HG03439 (cell line): ENCODE data around the gene SOCS3.

Experiments used
- ATAC-seq: cut with Tn5 transposase; IDR thresholded peaks from one replicate; pipeline ENCODE4 v1.9.1; 2021; ENCODE audit warnings: mild to moderate bottlenecking, moderate library complexity; ENCODE audit not compliant: unreplicated experiment

SOCS3 gene, protein sequence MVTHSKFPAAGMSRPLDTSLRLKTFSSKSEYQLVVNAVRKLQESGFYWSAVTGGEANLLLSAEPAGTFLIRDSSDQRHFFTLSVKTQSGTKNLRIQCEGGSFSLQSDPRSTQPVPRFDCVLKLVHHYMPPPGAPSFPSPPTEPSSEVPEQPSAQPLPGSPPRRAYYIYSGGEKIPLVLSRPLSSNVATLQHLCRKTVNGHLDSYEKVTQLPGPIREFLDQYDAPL

DNA sequence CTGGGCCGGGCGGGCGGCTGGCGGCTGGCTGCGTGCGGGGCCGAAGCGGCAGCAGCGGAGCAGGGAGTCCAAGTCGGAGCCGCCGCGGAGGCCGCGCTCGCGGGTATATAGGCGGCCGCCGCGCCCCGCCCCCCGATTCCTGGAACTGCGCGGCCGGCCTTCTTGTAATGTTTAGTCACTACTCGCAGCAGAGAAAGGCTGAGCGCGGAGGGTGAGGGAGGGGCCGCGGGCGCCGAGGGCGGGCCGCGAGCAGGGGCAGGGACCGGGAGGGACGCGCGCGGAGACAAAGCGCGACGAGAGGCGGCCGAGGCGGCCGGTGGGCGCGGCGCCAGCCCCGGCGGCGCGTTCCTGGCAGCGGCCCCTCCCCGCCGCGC is at the start of gene SOCS3:
Gene SOCS3 (minus strand): TSS at position 81 of the 374 bp plus-strand sequence. CDS start 982 bp downstream, outside the sequence.
- ATAC-seq, result peak; percentile 47

DNA sequence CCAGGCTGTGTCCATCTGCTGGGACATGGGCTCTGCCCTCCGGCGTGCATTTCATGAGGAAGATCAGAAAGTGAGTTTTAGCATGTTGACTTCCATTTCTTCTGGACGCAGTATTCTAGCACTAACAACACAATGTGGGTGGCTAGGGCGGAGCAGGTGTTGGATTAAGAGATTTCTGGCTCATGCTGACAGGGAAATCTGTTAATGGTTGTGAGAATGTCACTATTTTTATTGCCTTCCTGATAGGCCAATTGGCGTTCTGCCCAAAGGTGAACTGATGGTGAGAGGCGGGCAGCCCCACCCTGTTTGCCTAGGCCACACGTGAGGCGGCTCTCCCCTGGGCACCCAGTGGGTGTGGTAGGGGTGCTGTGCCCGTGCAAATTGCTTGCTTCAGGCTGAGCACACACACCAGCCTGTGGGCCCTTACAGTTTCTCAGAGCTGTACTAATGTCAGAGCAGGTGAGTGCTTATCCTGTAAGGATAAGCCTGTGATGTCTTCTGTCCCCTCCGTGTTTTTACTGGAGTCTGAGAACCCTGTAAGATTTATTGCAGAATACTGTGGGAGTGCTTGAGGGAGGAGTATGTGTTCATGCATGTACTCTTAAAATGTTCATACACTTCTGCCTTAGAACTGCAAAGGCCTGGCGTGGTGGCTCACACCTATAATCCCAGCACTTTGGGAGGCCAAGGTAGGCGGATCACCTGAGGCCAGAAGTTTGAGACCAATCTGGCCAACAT is 49.5 kb upstream of the SOCS3 start:
- no peak for ATAC-seq

DNA sequence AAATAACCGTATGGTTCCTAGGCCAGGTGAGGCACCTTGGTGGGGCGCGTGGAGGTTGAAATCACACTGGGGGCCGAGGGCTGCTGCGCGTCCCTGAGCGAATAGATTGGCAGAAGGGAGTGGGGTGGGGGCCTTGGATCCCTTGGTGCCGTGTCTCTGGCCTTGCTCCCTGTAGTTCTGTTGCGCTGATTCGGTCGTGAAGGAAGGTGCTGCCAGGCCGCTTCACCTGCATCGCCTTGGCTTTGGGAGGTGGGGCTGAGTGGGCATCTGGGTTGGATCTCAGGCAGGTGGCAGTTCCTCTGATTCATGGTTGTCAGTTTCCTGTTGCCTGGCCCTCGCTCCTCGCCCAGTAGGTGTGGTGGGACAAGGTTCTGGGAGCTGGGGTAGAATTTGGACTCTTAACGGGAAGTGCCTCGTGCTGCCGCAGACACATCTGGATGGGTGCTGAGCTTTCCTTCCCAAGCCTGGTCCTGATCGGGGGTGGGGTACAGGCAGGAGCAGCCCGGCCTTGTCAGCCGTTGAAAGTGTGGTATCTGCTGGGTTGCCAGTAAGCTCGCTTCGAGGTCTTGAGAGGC is 48.7 kb upstream of the SOCS3 start:
- no peak for ATAC-seq

DNA sequence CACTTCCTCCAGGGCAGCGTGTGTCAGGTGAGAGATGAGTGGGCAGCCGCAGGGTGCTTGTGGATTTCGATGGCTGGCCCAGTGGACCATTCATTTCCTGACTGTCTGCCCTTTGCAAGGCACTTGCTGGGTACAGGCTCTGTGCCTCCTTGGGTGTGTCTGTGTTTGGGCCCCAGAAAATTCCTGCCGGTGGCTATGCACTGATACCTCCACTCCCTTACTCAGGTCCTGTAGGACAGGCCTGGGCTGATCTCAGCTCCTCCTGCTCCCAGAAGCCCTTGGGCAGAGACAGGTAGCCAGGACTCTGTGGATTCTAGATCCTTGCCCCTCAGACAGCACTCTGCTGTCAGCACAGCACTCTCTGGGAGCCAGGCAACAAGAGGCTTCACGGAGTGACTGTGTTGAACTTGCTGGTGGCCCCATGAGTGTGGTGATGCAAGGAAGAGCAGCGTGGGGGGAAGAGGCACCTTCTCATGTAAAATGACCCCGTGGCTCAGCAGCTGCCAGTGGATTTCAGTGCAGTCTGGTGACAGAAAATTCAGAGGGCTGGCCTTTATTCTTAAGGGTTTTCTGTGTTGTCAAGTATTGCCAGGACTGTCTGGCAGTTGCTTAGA is 47.6 kb upstream of the SOCS3 start:
- no peak for ATAC-seq

DNA sequence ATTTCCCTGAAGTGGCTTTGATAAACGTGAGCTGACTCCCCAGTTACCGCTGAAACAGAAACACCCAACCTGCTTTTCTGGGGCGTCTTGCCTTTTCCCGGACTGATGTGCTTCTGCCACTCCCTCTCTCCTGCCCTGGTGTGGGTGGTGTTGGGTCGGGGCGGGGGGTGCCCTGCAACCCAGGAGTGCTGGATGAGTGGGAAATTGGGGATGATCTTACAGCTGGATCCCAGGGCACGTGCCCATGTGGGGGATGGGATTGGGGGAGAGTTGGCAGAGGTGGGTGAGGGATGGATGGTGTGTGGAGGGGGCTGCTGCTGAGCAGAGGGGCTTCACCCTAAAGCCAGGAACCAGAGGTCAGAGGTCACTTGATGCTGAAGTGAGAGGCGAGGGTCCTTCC is 47.0 kb upstream of the SOCS3 start:
- no peak for ATAC-seq

DNA sequence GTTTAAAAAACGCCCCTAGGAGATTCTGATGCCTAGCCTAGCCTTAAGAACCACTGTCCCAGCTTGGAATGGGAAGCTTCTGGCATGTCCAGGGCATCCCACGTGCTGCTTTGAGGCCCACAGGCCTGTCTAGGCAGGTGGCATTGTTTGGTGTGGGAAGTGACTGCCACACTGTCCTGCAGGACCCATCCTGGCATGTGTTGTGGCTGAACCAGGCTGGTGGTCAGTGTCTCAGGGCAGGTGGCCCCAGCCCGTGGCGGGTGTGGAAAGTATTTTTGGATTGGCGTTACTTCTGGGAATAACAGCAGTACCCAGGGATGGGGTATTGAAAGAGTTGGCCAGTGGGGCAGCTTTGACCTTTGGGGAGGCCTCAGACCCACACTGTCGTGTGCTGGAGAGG is 46.5 kb upstream of the SOCS3 start:
- no peak for ATAC-seq

DNA sequence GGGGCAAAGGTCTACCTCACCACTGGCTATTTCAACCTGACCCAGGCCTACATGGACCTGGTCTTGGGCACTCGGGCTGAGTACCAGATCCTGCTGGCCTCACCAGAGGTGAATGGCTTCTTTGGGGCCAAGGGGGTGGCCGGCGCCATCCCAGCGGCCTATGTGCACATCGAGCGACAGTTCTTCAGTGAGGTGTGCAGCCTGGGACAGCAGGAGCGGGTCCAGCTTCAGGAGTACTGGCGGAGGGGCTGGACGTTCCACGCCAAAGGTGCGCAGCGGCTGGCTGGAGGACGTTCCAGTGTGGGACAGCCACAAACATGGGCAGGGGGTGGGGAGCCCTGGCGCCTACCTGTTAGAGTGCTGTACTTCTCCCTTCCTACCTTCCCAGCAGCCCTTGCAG is 43.9 kb upstream of the SOCS3 start:
- ATAC-seq, result no peak

DNA sequence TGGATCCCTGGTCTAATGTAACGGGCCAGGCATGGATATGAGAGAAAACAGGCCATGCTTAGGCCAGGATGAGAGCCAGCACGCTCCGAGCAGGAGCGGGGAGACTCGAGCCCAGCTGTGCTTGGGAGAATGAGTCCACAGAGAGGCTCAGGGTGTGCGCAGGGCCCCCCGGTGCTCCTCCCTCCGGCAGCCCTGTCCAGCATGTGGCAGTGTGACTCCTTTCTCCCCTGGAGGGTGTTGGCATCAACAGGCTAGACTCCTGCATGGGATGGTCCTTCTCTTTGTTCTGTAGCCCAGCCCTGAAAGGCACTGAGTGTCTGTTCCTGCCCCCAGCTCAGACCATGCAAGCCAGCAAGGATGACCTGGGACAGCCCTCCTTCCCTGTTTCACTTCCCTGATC is 42.0 kb upstream of the SOCS3 start:
- no peak for ATAC-seq

DNA sequence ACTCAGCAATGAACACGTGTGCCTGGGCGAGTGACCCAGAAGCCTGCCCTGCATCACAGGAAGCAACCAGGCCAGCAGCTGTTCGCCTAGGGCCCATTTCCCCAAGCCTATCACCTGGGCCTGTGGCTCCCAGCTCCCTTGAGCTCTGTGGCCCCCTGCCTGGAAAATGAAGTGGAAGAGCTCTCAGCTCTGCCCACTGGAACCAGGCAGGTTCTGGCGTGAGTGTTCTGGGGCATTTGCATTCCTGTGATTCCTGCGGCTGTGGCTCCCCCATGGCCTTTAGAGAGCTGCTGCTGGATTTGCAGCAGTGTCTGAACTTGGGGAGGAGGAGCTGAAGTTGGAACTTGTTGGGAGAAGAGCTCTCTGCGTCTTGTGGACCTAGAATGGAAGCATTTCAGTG is 41.4 kb upstream of the SOCS3 start:
- ATAC-seq, result no peak

DNA sequence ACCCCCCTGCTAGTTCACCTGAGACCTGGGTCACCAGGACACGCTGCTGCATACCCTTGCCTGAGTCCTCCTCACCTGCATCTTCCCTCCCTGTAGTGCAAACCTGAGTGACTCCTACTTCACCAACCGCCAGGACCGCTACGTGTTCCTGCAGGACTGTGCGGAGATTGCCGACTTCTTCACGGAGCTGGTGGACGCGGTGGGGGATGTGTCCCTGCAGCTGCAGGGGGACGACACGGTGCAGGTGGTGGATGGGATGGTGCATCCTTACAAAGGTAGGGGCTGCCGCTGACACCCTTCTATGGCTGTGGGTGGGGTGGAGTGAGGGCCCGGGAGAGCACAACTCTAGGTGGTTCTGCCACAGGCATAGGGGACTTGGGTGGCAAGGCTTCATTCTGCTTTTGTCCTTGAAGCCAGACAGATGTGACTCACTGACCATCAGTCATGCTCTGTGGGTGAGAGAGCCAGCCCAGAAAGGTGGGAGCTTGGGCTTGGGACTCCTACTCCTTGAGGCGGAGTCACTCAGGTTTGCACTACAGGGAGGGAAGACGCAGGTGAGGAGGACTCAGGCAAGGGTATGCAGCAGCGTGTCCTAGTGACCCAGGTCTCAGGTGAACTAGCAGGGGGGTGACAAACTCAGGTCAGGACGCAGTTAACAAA is 40.8 kb upstream of the SOCS3 start:
- no peak for ATAC-seq

DNA sequence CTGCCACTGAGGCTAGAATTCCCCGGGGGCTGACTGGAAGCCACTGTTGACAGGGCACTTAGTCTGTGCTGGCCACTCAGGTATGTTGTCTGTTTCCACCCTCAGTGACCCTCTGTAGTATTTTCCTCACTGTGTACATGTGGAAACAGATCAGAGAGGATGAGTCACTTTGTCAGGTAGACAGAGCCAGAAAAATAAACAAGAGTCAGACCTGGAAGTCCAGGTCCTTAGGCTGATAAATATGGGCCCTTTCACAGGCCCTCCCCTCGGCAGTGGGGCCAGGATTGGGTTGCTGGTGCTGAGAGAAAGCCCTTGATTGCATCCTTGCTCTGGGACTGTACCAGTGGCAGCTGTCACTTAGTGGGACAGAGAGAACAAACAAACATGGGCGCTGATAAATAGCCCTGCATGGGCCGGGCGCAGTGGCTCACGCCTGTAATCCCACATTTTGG is 39.8 kb upstream of the SOCS3 start:
- ATAC-seq, result no peak

DNA sequence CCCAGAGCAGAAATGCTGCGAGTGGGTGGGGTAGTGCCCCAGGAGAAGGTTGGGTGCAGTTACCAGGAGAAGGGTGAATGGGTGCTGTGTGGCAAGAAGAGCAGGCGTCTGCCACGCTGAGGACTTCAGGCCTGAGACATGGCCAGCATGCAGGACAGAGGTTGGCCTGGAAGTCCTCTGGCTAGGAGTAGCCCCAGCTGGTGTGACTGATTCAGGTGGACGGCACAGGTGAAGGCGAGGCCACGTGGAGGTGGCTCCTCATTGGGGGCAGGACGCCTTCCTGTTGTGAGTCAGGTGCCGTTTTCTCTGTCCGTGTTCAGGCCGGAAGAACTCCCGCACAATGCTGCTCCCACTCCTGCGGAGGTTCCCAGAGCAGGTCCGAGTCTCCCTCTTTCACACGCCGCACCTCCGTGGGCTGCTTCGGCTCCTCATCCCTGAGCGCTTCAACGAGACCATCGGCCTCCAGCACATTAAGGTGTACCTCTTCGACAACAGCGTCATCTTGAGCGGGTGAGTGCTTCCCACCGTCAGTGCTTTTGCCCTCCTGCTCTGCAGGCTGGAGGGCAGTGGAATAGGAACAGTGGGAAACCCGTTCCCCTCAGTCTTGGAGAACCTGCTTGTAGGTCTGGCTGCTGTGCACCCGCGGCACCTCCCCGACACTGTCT is 39.3 kb upstream of the SOCS3 start:
- ATAC-seq, result no peak

DNA sequence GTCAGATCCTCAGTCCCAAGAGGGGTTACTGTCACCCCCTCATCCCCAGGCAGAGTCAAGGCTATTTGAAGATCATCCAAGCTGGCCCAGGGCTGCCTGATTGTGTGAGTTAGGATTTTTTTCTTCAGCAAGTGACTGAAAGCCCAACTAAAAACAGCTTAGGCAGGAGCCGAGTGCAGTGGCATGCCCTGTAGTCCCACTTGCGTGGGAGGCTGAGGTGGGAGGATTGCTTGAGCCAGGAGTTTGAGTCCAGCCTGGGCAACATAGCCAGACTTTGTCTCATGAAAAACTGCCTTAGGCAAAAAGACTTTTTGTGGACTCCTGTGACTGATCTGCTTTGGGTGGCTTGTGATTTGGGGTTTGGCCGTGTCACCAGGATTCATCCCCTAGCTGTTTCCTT is 38.5 kb upstream of the SOCS3 start:
- ATAC-seq, result no peak

DNA sequence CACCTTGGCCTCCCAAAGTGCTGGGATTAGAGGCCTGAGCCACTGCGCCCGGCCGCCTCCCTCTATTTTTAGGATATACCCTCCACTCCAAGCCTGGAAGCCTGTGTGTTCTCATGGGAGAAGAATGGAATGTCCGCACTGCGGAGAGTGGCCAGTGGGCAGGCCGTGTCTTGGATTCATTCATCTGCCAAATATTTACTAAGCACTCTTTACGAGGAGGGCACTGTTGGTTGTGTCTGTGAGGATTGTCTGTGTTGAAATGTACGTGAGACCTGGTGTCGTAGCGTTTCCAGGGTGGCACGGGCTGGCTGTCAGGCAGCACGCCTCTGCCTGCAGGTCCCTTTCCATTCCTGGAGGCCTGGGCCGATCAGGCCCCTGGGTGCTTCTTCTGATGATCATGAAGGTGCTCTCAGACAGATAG is 37.8 kb upstream of the SOCS3 start:
- ATAC-seq, result no peak

DNA sequence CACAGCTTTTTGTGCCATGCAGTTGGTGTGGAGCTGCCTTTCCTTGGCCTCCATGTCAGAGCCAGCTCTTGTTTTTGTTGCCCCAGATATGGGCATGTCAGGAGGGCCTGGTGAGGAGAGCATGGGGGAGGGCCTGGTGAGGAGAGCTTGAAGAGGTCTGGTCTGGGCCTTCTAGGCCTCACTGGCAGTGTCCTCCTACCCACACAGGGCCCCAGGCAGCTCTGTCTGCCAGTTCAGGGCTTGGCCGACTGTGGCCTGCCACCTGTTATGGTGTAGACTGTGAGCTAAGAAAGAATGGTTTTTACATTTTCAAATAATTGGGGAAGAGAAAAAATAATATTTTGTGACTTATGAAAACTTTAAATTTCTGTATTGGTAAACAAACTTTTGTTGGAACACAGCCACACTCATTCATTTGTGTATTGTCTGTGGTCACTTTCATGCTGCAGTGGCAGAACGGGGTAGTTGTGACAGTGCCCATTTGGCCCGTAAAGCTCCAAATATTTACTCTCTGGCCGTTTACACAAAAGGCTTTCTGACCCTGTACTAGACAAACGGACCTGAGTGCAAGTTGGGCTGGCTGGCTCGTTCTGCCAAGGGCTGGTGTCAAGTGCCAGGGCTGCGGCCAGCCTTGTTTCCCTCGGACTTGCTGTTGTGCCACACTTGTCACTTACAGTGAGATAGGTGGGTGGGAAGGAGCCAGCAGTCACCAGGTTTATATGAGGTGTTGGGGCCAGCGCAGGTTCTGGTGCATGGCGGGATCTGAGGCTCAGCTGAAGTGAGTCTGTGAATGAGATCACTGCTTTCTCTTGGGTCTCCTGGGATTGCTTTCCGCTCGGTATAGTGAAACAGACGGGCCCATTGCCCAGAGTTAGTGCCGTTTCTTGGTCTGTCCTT is 36.8 kb upstream of the SOCS3 start:
- ATAC-seq, result no peak

DNA sequence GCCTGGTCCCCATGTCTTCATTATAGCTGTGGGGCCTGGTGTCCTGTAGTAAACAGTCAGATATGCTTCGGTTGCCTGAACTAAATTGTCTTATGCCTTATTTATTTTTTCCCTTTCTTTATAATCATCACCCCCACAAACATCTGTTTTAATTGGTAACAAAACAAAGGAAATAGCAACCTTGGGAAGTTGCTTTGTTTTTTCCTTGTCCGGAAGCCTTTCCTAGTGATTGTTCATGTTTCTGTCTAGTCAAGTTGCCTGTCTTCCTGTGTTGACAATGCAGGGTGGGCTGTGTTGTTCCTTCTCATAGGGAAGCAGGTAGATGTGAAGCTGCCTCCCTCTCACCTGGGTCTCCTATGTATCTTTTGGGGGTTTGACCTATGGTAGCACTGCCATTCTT is 35.3 kb upstream of the SOCS3 start:
- ATAC-seq, result no peak

DNA sequence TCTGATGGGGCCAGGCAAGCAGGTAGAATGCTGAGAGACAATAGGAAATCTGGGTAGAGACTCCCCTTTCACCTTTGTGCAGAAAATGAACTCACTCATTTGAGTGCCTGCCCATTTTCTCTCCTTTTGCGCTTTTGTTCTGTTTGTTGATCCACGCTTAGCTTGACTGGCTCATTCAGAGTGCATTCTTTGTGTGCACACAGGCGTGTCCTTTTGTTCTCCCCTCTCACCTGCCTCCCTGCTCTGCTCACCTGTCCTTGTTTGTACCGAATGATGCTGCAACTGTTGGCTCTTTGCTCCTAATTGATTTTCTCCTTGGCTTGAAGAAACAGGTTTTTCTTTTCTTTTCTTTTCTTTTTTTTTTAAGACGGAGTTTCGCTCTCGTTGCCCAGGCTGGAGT is 34.3 kb upstream of the SOCS3 start:
- ATAC-seq, result no peak

DNA sequence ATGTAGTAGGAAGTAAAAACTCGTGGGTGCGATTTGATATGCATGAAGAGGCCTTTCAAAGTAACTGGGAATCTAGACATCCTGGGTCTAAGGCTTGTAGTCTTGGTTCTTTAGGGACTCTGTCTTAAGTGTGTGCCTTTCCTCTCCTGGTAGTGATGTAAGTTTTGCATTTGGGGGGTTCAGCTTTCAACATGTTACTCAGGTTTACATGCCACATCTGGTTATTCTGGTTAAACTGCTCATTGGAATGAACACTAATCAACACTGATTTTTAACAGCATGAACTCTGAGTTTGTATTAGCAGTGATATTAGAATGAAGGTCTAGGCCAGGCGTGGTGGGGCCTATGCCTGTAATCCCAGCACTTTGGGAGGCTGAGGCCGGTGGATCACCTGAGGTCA is 33.7 kb upstream of the SOCS3 start:
- ATAC-seq, result no peak

DNA sequence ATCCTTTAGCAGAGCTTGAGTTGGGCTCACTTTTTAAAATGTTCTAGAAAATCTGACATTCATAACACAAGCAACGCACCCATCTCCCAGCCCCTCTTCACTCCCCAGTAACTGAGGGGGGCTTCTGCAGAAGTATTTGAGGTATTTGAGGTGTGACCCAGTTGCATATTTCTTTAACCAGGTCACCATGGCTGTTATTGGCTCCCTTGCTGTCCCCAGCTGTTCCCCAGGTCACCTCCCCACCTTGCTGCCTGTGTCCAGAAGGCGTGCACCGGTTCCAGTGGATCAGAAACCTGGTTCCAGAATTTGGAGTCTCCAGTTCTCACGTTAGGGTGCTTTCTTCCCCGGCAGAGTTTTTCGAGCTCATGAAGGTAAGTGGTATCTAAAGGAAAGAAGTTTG is 32.4 kb upstream of the SOCS3 start:
- ATAC-seq, result no peak

DNA sequence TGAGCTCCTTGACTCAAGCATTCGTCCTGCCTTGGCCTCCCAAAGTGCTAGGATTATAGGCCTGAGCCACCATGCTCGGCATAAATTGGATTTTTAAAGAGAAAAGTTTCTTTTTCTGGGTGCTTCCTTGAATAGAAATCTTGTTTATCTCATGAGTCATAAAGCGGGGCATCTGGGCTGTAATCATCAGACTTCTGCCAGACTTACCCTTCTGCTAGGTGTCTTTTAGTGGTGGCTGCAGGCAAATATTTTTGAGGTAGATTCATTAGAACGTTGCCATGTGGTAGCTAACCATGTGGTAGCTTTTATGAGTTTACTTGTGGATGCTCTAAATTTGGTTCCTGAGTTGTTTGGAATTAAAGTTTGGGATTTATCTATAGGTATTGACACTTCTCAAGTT is 32.0 kb upstream of the SOCS3 start:
- ATAC-seq, result no peak
